Esophagus squamous epithelium (tissue), 5 donors: ENCODE results near the gene CAMSAP3. TPM values are rescaled to one million over a fixed set of nuclear protein-coding genes. Genes with fewer than 3 reads are reported as not detected.

Experiments used
- DNase-seq: peaks from one replicate; lab custom pipeline; 2025; lab: John Stamatoyannopoulos, UW
- H3K27ac ChIP-seq, 4 donors: fragments of 200-600 bp; sonication (generic); one replicate each; pipeline ENCODE4 v1.5.1; 2016 to 2019; ENCODE audit warnings: mild to moderate bottlenecking in 1 of 4
- H3K27me3 ChIP-seq, 4 donors: fragments of 200-600 bp; sonication (generic); 1 replicate in 3 of 4; 2 replicates in 1 of 4; pipeline versions ENCODE4 v1.5.1 to v1.6.0; 2017 to 2021; ENCODE audit warnings: antibody characterized with exemption in 1 of 4
- H3K36me3 ChIP-seq, 3 donors: fragments of 200-600 bp; sonication (generic); one replicate each; pipeline ENCODE4 v1.5.1; 2016 to 2019
- H3K4me1 ChIP-seq, 3 donors: fragments of 200-600 bp; sonication (generic); one replicate each; pipeline ENCODE4 v1.5.1; 2017 to 2019
- H3K4me3 ChIP-seq, 4 donors: fragments of 200-600 bp; sonication (generic); 1 replicate in 3 of 4; 2 replicates in 1 of 4; pipeline ENCODE4 v1.5.1; 2016 to 2019; ENCODE audit warnings: mild to moderate bottlenecking in 2 of 4, moderate library complexity in 1 of 4
- H3K9me3 ChIP-seq, 3 donors: fragments of 200-600 bp; sonication (generic); one replicate each; pipeline ENCODE4 v1.5.1; 2016 to 2019
- POLR2A ChIP-seq, 4 donors: fragments of 450-650 bp; IDR thresholded peaks; one replicate each; pipeline ENCODE4 v1.6.1; 2017; ENCODE audit warnings: antibody characterized with exemption in 4 of 4, mild to moderate bottlenecking in 4 of 4, moderate library complexity in 3 of 4
- WGBS, 2 donors: methylation state at CpG; one replicate each; pipeline ENCODE4 v1.1.5; 2018; 5-methylcytosine and 5-hydroxymethylcytosine counted together
- intact Hi-C: fragments of 100-400 bp; cut with DNase I; formaldehyde crosslinking; loops from one replicate; pipeline ENCODE4 v1.15.0; 2022
- total RNA-seq, 4 donors: library from RNA; depleted of rRNA; stranded (reverse); fragments of >200 nt; gene quantifications; one replicate each; pipeline ENCODE4 v1.1.0, GENCODE V29; 2016
- TF ChIP-seq, protein P1 (sequence below), 6 experiments: fragments of 450-650 bp in 4 of 6; fragments of 200-600 bp in 2 of 6; sonication (generic) in 2 of 6; IDR thresholded peaks; one replicate each; pipeline ENCODE4 v1.5.1; 2016 to 2019; ENCODE audit warnings: antibody characterized with exemption in 6 of 6, mild to moderate bottlenecking in 4 of 6, moderate library complexity in 4 of 6
- donor health status: DM: yes; HTN: yes; CAD: no.

The CAMSAP3 gene
- total RNA-seq, 4 donors from 2014 or later = 9.3 to 45.5 (median 14.1) TPM

DNA sequence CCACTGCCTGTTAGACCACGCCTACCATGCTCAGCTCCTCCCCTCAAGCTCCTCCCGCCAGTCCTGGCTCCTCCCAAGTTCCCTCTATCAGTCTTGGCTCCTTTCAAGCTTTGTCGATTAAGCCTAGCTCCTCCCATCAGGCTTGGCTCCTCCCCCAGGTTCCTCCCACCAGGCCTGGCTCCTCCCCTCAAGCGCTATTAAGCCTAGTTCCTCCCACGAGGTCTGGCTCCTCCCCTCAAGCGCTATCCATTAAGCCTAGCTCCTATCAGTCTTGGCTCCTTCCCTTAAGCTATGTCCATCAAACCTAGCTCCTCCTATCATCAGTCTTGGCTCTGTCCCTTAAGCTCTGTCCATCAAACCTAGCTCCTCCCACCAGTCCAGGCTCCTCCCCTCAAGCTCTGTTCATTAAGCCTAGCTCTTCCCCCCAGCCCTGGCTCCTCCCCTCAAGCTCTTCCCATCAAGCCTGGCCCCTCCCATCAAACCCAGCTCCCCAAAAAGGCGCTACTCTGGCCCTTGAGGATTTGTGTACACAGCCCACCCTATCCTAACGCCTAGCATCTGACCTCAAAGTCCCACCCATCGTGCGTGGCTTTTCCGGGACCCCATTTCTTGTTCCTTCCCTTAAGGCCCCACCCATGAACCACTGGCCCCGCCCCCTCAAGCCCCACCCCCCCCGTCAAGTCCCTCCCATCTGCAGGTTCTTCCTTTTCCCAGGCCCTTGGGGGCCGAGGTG is 10.0 kb downstream of the CAMSAP3 start:
- Histone ChIP-seq H3K36me3 (peaks cover 0 to 53% (median 0%) of the 10 kb centered on the region in 3 donors), H3K4me1 (peaks cover 0 to 22% (median 4%) of the 10 kb centered on the region in 3 donors), H3K27me3 (peaks cover 0 to 60% (median 0%) of the 10 kb centered on the region in 4 donors), H3K9me3 (no peaks in the 10 kb centered on the region), H3K27ac (no peak overlapping the region), H3K4me3 (no peak overlapping the region)
- no peak for TF ChIP-seq POLR2A (IDR thresholded peaks at IDR 0.05)
- TF ChIP-seq, protein P1, sequence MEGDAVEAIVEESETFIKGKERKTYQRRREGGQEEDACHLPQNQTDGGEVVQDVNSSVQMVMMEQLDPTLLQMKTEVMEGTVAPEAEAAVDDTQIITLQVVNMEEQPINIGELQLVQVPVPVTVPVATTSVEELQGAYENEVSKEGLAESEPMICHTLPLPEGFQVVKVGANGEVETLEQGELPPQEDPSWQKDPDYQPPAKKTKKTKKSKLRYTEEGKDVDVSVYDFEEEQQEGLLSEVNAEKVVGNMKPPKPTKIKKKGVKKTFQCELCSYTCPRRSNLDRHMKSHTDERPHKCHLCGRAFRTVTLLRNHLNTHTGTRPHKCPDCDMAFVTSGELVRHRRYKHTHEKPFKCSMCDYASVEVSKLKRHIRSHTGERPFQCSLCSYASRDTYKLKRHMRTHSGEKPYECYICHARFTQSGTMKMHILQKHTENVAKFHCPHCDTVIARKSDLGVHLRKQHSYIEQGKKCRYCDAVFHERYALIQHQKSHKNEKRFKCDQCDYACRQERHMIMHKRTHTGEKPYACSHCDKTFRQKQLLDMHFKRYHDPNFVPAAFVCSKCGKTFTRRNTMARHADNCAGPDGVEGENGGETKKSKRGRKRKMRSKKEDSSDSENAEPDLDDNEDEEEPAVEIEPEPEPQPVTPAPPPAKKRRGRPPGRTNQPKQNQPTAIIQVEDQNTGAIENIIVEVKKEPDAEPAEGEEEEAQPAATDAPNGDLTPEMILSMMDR (IDR thresholded peaks at IDR 0.05) = no peak
- DNase-seq = no peak
- 73 to 79% methylated on average over 12 to 14 of the region's 14 CpGs for WGBS, 2 donors
- intact Hi-C loops = no loop called here

DNA sequence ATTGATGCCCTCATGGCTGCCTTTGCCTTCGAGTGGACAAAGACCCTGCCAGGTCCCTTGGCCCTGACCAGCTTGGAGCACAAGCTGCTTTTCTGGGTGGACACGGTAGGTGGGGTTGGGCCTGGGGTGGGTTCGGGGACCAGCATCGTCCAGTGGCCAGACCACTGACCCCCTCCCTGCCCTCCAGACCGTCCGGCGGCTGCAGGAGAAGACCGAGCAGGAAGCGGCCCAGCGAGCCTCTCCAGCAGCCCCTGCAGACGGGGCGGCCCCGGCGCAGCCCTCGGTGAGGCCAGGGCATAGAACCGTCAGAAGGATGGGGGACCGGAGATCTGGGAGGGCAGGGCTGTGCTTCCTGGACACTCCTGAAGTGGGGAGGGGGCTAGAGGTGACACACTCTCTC is 10.6 kb downstream of the CAMSAP3 start:
- H3K4me1 ChIP-seq = peaks cover 0 to 22% (median 4%) of the 10 kb centered on the region in 3 donors
- TF ChIP-seq, protein P1 (IDR thresholded peaks at IDR 0.05) = no peak
- TF ChIP-seq POLR2A (IDR thresholded peaks at IDR 0.05) = no peak
- H3K9me3 ChIP-seq = no peaks in the 10 kb centered on the region
- no peak for DNase-seq
- H3K36me3 ChIP-seq = peaks cover 0 to 60% (median 0%) of the 10 kb centered on the region in 3 donors
- 82% methylated on average over 6 of the region's 17 CpGs; no CpG with 5 or more reads in 1 of the 2 donors for WGBS, 2 donors
- peaks cover 0 to 54% (median 0%) of the 10 kb centered on the region in 4 donors for H3K27me3 ChIP-seq
- no peak overlapping the region for H3K27ac ChIP-seq
- intact Hi-C loops = no loop called here
- H3K4me3 ChIP-seq = no peak overlapping the region

DNA sequence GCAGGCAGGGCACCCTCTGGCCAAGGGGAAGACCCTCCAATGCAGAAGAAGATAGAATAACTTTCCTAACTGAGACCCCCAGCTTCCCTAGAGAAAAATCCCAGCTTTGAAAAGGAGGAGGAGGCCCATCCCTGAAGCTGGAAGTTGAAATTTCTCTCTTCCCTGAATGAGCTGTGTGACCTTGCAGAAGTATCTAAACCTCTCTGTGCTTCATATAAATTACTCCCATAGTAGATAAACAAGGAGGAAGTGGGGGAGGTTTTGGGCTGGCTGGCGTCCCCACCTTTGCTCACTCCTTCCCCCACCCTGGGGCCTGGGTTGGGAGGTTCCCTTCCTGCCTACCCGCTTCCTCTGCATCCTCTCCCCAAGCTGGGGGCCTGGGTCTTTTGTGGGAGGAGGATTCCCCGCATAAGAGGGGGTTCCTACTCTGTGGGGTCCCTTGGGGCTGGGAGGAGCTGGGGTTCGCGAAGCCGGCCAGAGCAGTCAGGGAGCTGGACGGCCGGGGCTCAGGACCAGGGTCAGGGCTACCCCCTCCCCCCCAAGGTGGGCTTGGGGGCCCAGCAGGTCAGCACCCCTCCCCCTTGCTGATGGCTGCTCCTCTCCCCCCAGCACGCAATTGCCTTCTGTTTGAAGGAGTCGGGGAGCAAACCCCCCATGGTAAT is 11.7 kb downstream of the CAMSAP3 start:
- Histone ChIP-seq H3K4me1 (peaks cover 0 to 16% (median 4%) of the 10 kb centered on the region in 3 donors), H3K27me3 (peaks cover 0 to 44% (median 0%) of the 10 kb centered on the region in 4 donors), H3K9me3 (no peaks in the 10 kb centered on the region), H3K4me3 (no peak overlapping the region), H3K27ac (no peak overlapping the region), H3K36me3 (peaks cover 0 to 70% (median under 1%) of the 10 kb centered on the region in 3 donors)
- intact Hi-C loops = no loop called here
- no peak for DNase-seq
- WGBS, 2 donors = 51% methylated on average over 3 of the region's 10 CpGs; no CpG with 5 or more reads in 1 of the 2 donors
- no peak for TF ChIP-seq POLR2A (IDR thresholded peaks at IDR 0.05)
- TF ChIP-seq, protein P1 (IDR thresholded peaks at IDR 0.05) = no peak

DNA sequence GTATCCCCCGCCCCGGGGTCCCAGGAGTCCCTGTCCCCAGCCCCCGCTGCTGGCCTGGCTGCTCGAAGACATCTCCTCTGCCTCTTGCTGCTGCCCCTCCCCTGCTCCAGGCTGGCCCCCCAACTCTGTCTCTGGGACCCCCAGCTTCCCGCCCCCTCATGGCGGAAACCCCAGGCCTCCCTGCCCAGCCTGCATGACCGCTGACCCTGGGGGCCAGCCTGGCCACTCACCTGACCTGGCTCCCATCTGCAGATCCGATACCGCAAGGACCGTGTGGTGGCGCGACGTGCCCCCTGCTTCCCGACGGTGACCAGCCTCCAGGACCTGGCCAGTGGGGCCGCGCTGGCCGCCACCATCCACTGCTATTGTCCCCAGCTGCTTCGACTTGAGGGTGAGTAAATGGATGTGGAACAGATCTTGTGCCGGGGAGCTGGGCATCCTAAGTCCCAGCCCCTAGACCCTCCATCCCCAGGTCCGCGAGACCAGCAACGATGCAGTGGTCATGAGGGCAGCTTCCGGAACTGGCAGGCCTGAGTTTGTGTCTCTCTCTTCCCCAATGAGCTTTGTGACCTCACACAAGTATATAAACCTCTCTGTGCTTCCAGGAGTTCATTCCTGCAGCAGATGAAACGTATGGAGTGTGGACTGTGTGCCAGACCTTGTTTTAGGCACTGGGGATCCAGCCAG is 12.4 kb downstream of the CAMSAP3 start:
- Histone ChIP-seq H3K4me1 (peaks cover 0 to 9% (median under 1%) of the 10 kb centered on the region in 3 donors), H3K27me3 (peaks cover 0 to 38% (median 0%) of the 10 kb centered on the region in 4 donors), H3K36me3 (peaks cover 0 to 77% (median 6%) of the 10 kb centered on the region in 3 donors), H3K4me3 (no peak overlapping the region), H3K27ac (no peak overlapping the region), H3K9me3 (no peaks in the 10 kb centered on the region)
- no peak for DNase-seq
- intact Hi-C loops = no loop called here
- TF ChIP-seq POLR2A (IDR thresholded peaks at IDR 0.05) = no peak
- TF ChIP-seq, protein P1 (IDR thresholded peaks at IDR 0.05) = no peak
- 87 to 93% methylated on average over 5 to 13 of the region's 25 CpGs for WGBS, 2 donors
